NB4 (cell line): ENCODE results near the gene SCGB3A2.

Source experiments
- DNase-seq: peaks from one replicate; pipeline ENCODE4 v3.0.0; 2010; ENCODE audit warnings: low read depth
- H3K4me3 ChIP-seq: one replicate; pipeline ENCODE4 v1.5.1; 2011; ENCODE audit warnings: mild to moderate bottlenecking, low read depth, low read length, moderate library complexity
- MYC ChIP-seq: IDR thresholded peaks from 2 replicates; pipeline ENCODE4 v1.6.1; 2011; ENCODE audit warnings: low read depth, low read length
- POLR2A ChIP-seq: IDR thresholded peaks from 2 replicates; pipeline ENCODE4 v1.6.1; 2011; ENCODE audit warnings: mild to moderate bottlenecking; ENCODE audit not compliant: insufficient read length; ENCODE audit errors: extremely low read depth
- TF ChIP-seq, protein P1 (sequence below): IDR thresholded peaks from one replicate; pipeline ENCODE4 v1.5.1; 2012; ENCODE audit warnings: low read depth, low read length
- TF ChIP-seq, protein P2 (sequence below): IDR thresholded peaks from 2 replicates; pipeline ENCODE4 v1.6.1; 2011; ENCODE audit warnings: low read depth, low read length

The SCGB3A2 gene

DNA sequence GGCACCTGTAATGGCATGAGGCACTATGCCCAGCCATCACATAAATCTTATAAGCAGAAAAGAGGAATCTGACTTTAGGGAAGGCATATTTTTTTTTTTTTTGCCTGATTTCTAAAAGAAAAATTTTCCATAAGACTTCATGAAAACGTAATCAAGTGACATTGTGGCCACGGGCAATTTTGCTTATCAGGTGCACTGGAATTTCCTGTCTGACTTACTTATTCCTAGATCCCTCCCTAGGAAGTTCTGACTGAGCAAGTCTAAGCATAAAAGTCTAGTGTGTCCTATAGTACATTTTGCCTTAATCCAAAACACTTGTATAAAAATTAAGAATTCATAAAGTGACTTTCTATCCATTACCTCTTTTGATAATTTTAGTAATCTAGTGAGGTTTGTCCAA is 15.3 kb downstream of the SCGB3A2 start:
- no peak overlapping the region for H3K4me3 ChIP-seq
- TF ChIP-seq POLR2A (no peak), MYC (no peak)
- TF ChIP-seq, protein P1, sequence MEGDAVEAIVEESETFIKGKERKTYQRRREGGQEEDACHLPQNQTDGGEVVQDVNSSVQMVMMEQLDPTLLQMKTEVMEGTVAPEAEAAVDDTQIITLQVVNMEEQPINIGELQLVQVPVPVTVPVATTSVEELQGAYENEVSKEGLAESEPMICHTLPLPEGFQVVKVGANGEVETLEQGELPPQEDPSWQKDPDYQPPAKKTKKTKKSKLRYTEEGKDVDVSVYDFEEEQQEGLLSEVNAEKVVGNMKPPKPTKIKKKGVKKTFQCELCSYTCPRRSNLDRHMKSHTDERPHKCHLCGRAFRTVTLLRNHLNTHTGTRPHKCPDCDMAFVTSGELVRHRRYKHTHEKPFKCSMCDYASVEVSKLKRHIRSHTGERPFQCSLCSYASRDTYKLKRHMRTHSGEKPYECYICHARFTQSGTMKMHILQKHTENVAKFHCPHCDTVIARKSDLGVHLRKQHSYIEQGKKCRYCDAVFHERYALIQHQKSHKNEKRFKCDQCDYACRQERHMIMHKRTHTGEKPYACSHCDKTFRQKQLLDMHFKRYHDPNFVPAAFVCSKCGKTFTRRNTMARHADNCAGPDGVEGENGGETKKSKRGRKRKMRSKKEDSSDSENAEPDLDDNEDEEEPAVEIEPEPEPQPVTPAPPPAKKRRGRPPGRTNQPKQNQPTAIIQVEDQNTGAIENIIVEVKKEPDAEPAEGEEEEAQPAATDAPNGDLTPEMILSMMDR, result no peak
- TF ChIP-seq, protein P2, sequence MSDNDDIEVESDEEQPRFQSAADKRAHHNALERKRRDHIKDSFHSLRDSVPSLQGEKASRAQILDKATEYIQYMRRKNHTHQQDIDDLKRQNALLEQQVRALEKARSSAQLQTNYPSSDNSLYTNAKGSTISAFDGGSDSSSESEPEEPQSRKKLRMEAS, result no peak

DNA sequence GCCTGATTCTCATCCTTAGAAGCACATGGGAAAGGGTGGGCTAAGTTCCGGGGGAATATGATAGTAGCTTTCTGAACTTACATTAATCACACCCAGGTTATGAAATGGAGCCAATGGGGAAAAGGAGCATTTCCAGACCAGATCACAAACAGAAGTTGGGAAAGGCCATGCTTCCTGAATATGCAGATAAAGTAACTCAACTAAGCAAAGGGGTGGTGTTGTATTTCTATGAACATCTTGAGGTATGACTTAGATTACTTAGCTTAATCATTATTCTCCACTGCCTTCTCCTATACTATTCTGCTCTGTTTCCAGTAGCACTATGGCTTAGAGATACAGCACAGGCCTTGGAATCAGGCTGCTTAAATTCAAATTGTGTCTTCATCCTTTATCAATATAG is 17.4 kb downstream of the SCGB3A2 start:
- TF ChIP-seq, protein P2, result no peak
- TF ChIP-seq POLR2A (no peak), MYC (no peak)
- TF ChIP-seq, protein P1, result no peak
- H3K4me3 ChIP-seq, result no peak overlapping the region
- no peak for DNase-seq

More for the DNA sequence above, 15.3 kb downstream of the SCGB3A2 start:
- DNase-seq, result no peak

DNA sequence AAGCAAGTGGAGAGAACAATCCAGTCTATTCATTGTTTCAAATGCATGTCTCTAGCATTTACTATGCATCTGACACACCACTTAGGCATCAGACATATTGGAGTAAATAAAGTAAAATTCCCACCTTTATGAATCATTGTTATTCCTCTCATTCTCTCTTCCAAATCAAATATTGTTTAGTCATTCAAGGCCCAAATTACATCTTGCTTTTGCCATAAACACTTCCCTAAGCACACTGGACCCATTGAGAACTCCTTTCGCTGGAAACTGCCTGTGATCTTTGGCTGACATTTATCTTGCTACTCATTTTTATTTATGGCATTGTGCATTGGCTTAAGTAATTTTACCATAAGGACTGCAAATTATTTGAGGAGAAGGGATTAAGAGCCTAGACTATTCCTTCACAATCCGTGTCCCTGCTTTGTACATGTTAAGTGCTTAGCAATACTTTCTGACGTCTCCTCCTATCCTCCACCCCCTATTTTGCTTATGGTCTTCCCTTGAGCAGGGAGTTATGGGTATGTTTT is 20.4 kb downstream of the SCGB3A2 start:
- H3K4me3 ChIP-seq, result no peak overlapping the region
- TF ChIP-seq, protein P2, result no peak
- no peak for TF ChIP-seq MYC
- TF ChIP-seq, protein P1, result no peak
- no peak for TF ChIP-seq POLR2A
- no peak for DNase-seq

DNA sequence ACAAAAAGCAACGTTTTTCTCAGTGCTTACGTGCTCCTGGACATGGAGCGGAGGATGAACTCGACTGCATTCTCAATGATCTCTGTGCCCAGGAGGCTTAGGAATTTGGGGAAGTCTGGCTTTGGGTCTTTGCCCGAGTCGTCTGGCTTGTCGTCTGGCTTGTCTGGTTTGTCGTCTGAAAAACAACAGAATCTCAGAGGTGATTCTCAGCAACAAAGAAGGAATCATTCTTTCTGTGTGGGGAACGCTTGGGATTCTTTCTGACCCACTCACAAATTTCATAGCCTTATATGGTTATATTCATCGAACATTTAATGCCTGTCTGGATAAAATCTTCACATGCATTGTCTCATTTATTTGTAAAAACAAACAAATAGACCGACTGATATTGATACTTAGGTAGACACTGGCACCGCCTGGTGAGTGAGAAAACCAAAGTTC is 23.1 kb downstream of the SCGB3A2 start:
- DNase-seq, result no peak
- TF ChIP-seq, protein P2, result no peak
- TF ChIP-seq MYC (no peak), POLR2A (no peak)
- TF ChIP-seq, protein P1, result no peak
- H3K4me3 ChIP-seq, result no peak overlapping the region

DNA sequence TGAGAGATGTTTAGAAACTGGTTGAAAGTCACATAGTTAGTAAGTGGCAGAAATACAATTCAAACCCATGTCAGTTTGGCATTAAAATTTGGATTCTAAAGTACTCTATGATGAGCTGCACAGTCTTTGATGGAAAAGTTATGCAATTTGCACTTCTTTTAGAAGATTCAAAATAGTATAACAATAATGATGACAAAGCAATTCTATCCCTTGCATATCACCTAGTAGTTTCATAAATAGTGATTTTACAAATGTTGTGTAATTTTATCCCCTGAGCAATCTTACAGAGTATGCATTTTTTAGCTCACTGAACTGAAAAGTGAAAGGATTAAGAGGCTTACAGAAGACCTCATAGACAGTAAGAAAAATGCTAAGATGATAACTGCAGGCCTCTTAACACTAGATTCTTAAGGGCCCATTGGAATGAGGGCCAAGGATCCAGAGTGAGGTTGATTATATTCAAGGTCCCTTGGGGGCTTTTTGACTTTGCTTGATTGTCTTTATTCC is 24.2 kb downstream of the SCGB3A2 start:
- DNase-seq, result no peak
- H3K4me3 ChIP-seq, result no peak overlapping the region
- TF ChIP-seq, protein P1, result no peak

DNA sequence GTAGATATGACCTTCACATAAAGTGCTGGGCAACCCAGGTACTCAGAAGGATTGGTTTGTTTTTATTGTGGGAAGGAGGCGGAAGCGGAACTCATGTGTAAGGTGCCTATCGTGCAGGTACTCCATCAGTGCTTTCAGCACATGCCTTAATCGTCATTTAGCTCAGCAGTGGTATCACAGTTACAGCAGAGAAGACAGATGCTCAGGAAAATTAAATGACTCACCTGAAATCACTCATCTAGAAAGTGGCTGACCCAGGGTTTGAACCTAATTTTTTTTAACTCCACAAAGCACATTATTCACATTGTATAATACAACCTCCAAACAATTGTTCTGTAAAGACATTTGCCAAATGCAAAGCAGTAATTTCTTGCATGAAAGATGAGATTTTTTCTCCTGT is 25.6 kb downstream of the SCGB3A2 start:
- no peak overlapping the region for H3K4me3 ChIP-seq
- no peak for TF ChIP-seq POLR2A
- no peak for TF ChIP-seq MYC
- TF ChIP-seq, protein P2, result no peak
- TF ChIP-seq, protein P1, result no peak
- DNase-seq, result no peak
